Hepatocyte (in vitro differentiated cells): ENCODE measurements around the gene EPM2AIP1.

Experiments
- EZH2phosphoT487 ChIP-seq: fragments of 200-600 bp; sonication (generic); IDR thresholded peaks from one replicate; pipeline ENCODE4 v1.6.1; 2018; ENCODE audit warnings: antibody characterized with exemption, mild to moderate bottlenecking, low read depth, moderate library complexity; ENCODE audit not compliant: unreplicated experiment, severe bottlenecking
- TF ChIP-seq, protein P1 (sequence below): fragments of 200-600 bp; sonication (generic); IDR thresholded peaks from 2 replicates; pipeline ENCODE4 v1.5.1; 2016; ENCODE audit warnings: antibody characterized with exemption, mild to moderate bottlenecking; ENCODE audit not compliant: poor library complexity

DNA sequence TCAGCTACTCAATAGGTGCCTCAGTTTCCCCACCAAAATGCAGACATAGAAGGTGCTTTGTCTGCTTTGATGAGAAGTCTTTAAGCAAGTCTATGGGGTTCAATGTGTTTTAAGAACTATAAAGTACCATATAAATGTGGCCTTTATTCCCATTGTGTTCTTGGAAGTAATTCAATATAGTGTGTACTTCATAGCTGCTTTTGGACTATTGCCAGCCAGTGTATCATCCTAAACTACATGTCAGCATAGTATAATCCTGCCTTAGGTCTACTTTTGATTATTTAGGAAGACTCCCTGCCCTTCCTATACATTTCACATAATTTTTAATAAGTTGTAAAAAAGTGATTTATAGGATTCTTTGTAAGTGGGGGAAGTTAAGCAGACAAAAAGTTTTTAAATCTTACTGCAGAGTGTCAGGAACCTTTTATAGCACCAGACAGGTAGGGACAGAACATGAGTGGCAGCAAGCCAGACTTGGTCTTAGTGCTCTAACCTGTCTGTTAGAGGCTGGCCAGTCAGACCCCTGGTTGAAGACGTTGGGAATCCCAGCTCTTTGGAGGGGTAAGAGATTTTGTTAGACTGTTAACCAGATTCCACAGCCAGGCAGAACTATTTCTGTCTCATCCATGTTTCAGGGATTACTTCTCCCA, 48.7 kb upstream of the EPM2AIP1 start:
- TF ChIP-seq, protein P1, sequence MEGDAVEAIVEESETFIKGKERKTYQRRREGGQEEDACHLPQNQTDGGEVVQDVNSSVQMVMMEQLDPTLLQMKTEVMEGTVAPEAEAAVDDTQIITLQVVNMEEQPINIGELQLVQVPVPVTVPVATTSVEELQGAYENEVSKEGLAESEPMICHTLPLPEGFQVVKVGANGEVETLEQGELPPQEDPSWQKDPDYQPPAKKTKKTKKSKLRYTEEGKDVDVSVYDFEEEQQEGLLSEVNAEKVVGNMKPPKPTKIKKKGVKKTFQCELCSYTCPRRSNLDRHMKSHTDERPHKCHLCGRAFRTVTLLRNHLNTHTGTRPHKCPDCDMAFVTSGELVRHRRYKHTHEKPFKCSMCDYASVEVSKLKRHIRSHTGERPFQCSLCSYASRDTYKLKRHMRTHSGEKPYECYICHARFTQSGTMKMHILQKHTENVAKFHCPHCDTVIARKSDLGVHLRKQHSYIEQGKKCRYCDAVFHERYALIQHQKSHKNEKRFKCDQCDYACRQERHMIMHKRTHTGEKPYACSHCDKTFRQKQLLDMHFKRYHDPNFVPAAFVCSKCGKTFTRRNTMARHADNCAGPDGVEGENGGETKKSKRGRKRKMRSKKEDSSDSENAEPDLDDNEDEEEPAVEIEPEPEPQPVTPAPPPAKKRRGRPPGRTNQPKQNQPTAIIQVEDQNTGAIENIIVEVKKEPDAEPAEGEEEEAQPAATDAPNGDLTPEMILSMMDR: no peak
- no peak for TF ChIP-seq EZH2phosphoT487
